Stimulated activated naive CD8-positive, alpha-beta T cell treated with anti-CD3 and anti-CD28 coated beads, Interleukin-15, Interleukin-2, amounts not matched to agents 100 ng/mL and 50 ng/mL, for 24 hours (primary cell): Measurements from ENCODE around the gene TMEM39A.
A peak's percentile ranks its signal among the peaks of the same experiment; 100 is the strongest.

Experiments used
- H3K27ac Mint-ChIP-seq: one replicate; pipeline ENCODE4 v1.8.0; 2021; ENCODE audit warnings: mild to moderate bottlenecking, mixed read lengths
- H3K27me3 Mint-ChIP-seq: one replicate; pipeline ENCODE4 v1.8.0; 2021; ENCODE audit warnings: mixed read lengths
- H3K36me3 Mint-ChIP-seq: one replicate; pipeline ENCODE4 v1.8.0; 2021; ENCODE audit warnings: low read depth, mixed read lengths
- H3K4me1 Mint-ChIP-seq: one replicate; pipeline ENCODE4 v1.8.0; 2021; ENCODE audit warnings: low read depth, mixed read lengths
- H3K4me3 Mint-ChIP-seq: one replicate; pipeline ENCODE4 v1.8.0; 2021; ENCODE audit warnings: mild to moderate bottlenecking, mixed read lengths
- H3K9me3 Mint-ChIP-seq: one replicate; pipeline ENCODE4 v1.8.0; 2021; ENCODE audit warnings: mixed read lengths

TMEM39A gene, protein sequence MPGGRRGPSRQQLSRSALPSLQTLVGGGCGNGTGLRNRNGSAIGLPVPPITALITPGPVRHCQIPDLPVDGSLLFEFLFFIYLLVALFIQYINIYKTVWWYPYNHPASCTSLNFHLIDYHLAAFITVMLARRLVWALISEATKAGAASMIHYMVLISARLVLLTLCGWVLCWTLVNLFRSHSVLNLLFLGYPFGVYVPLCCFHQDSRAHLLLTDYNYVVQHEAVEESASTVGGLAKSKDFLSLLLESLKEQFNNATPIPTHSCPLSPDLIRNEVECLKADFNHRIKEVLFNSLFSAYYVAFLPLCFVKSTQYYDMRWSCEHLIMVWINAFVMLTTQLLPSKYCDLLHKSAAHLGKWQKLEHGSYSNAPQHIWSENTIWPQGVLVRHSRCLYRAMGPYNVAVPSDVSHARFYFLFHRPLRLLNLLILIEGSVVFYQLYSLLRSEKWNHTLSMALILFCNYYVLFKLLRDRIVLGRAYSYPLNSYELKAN

GRCh38 chr3:119463171-119464169 lies at the start of gene TMEM39A:
Gene TMEM39A, minus strand, starts transcription at chr3:119463615. Its CDS starts 1,541 bp downstream, at chr3:119462074.
- H3K27me3 Mint-ChIP-seq, result no peaks in the 10 kb centered on the region
- peaks cover 31% of the 10 kb centered on the region for H3K36me3 Mint-ChIP-seq
- peaks cover 3% of the 10 kb centered on the region for H3K9me3 Mint-ChIP-seq
- peak within 1 kb of the TSS; percentile 87 for H3K27ac Mint-ChIP-seq
- peaks cover 42% of the 10 kb centered on the region for H3K4me1 Mint-ChIP-seq
- peak within 1 kb of the TSS; percentile 93 for H3K4me3 Mint-ChIP-seq

GRCh38 chr3:119510690-119511089 lies 47.3 kb upstream of the TMEM39A start:
- H3K36me3 Mint-ChIP-seq, result peaks cover 74% of the 10 kb centered on the region

GRCh38 chr3:119508172-119508845 lies 44.9 kb upstream of the TMEM39A start:
- Mint-ChIP-seq H3K4me3 (no peak overlapping the region), H3K4me1 (peaks cover 43% of the 10 kb centered on the region), H3K36me3 (peaks cover 69% of the 10 kb centered on the region), H3K9me3 (no peaks in the 10 kb centered on the region), H3K27ac (peak overlapping the region; percentile 98), H3K27me3 (no peaks in the 10 kb centered on the region)

More at GRCh38 chr3:119510690-119511089, 47.3 kb upstream of the TMEM39A start:
- no peak overlapping the region for H3K27ac Mint-ChIP-seq
- no peak overlapping the region for H3K4me3 Mint-ChIP-seq
- H3K27me3 Mint-ChIP-seq, result no peaks in the 10 kb centered on the region
- H3K4me1 Mint-ChIP-seq, result peaks cover 55% of the 10 kb centered on the region
- H3K9me3 Mint-ChIP-seq, result no peaks in the 10 kb centered on the region

GRCh38 chr3:119507404-119507803 lies 44.0 kb upstream of the TMEM39A start:
- Mint-ChIP-seq H3K36me3 (peaks cover 69% of the 10 kb centered on the region), H3K9me3 (no peaks in the 10 kb centered on the region), H3K4me3 (peak overlapping the region; percentile 66), H3K4me1 (peaks cover 39% of the 10 kb centered on the region), H3K27ac (peak overlapping the region; percentile 98), H3K27me3 (no peaks in the 10 kb centered on the region)

DNA sequence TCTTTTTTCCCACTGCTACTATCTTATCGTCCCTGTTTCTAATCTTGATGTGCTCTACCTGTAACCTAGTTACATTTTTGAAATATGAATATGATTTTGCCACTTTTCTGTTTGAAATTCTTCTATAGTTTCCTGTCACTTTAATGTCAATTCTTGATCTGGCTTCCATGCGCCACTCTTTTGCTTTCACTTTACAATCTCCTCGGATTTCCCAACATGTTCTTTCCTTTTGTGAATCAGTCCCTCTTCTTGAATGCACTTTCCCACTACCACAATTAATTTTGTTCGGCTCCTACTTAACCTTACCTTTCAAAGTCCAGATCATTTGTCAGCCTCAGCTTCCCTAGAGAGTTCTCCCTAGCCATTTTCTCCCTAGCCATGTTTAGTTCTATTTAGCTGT lies 43.2 kb upstream of the TMEM39A start:
- peaks cover 71% of the 10 kb centered on the region for H3K36me3 Mint-ChIP-seq
- H3K4me3 Mint-ChIP-seq, result peak overlapping the region; percentile 66
- H3K27me3 Mint-ChIP-seq, result no peaks in the 10 kb centered on the region
- peak overlapping the region; percentile 98 for H3K27ac Mint-ChIP-seq
- H3K4me1 Mint-ChIP-seq, result peaks cover 42% of the 10 kb centered on the region
- no peaks in the 10 kb centered on the region for H3K9me3 Mint-ChIP-seq

DNA sequence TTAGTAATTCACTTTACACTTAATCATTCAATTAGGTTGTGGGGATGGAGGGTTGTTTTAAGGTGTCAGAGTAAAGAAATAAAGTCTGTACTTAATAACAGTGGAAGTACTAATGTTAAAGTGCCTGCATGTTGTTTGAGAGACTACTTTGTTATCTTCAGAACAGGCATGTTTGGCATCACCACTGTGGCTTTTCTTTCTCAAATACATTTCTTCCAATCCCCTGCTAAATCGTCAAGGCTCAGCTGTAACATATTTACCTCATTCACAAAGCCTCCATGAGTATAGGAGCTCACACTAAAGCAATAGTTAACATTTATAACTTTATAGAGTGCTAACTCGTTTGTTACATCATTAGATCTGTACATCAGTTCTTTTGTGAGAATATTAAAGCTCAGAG lies 37.5 kb upstream of the TMEM39A start:
- Mint-ChIP-seq H3K9me3 (no peaks in the 10 kb centered on the region), H3K4me1 (peaks cover 43% of the 10 kb centered on the region), H3K27ac (no peak overlapping the region), H3K4me3 (peak overlapping the region; percentile 99), H3K27me3 (no peaks in the 10 kb centered on the region), H3K36me3 (peaks cover 36% of the 10 kb centered on the region)

DNA sequence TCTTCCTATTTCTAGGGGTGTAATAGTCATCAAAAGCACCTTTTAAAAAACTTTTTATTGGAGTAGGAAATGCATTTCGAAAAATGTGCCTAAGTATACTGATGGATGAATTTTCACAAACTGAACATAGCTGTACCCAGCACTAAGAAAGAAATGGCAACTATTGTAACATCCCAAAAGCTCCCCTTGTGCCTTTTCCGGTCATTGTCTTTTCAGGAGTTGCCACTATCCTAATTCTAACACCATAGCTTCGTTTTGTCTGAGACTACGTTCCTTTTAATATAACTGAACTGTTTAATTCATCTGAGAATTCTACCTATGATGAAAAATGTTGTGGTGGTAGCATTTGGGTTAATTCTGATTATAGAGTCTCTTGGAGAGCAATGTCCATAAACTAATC lies 36.9 kb upstream of the TMEM39A start:
- H3K4me1 Mint-ChIP-seq, result peaks cover 39% of the 10 kb centered on the region
- no peaks in the 10 kb centered on the region for H3K9me3 Mint-ChIP-seq
- no peaks in the 10 kb centered on the region for H3K27me3 Mint-ChIP-seq
- H3K4me3 Mint-ChIP-seq, result peak overlapping the region; percentile 99
- no peak overlapping the region for H3K27ac Mint-ChIP-seq
- H3K36me3 Mint-ChIP-seq, result peaks cover 32% of the 10 kb centered on the region

DNA sequence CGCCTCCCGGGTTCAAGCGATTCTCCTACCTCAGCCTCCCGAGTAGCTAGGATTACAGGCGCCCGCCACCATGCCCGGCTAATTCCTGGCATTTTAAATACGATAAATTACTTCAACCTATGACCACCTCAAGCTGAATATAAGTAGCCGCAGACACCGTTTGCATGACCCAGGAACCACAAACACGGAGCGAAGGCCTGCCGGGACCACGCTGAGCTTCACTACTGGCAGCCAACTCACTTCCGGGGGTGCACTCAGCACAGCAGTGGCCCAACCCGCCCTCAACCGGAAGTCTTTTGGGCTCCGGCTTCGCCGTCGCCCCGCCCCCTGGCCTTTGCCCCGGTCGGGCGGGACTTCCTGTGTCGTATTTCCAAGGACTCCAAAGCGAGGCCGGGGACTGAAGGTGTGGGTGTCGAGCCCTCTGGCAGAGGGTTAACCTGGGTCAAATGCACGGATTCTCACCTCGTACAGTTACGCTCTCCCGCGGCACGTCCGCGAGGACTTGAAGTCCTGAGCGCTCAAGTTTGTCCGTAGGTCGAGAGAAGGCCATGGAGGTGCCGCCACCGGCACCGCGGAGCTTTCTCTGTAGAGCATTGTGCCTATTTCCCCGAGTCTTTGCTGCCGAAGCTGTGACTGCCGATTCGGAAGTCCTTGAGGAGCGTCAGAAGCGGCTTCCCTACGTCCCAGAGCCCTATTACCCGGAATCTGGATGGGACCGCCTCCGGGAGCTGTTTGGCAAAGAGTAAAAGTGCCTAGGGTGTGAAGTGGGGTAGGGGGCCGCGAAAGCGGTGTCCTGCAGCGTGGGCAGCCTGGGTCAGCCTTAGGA lies 35.0 kb upstream of the TMEM39A start, which contains the start of gene TIMMDC1:
Gene TIMMDC1, plus strand, starts transcription at position 362 of the 826 bp plus-strand sequence. Its CDS starts 187 bp downstream, at position 549.
- H3K27me3 Mint-ChIP-seq, result no peaks in the 10 kb centered on the region
- peaks cover 27% of the 10 kb centered on the region for H3K36me3 Mint-ChIP-seq
- H3K27ac Mint-ChIP-seq, result peak within 1 kb of the TSS; percentile 98
- H3K4me3 Mint-ChIP-seq, result peak within 1 kb of the TSS; percentile 99
- H3K9me3 Mint-ChIP-seq, result no peaks in the 10 kb centered on the region
- H3K4me1 Mint-ChIP-seq, result peaks cover 50% of the 10 kb centered on the region

DNA sequence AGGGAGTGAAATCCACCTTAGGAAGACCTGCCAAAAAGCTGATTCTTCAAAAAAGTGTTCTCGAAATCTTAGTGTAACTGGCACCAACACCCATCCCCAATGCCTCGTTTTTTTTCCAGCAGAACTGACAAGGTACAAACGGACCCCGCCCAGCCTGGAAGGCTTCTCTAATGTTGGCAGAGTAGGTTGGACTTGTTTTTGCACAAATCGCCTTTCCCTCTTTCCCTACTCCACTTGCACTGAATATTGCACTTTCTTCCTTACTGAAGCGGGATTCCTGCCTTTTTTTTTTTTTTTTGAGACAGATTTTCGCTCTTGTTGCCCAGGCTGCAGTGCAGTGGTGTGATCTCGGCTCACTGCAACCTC lies 34.4 kb upstream of the TMEM39A start:
- peaks cover 56% of the 10 kb centered on the region for H3K4me1 Mint-ChIP-seq
- H3K4me3 Mint-ChIP-seq, result peak overlapping the region; percentile 99
- peak overlapping the region; percentile 98 for H3K27ac Mint-ChIP-seq
- H3K27me3 Mint-ChIP-seq, result no peaks in the 10 kb centered on the region
- no peaks in the 10 kb centered on the region for H3K9me3 Mint-ChIP-seq
- H3K36me3 Mint-ChIP-seq, result peaks cover 29% of the 10 kb centered on the region

DNA sequence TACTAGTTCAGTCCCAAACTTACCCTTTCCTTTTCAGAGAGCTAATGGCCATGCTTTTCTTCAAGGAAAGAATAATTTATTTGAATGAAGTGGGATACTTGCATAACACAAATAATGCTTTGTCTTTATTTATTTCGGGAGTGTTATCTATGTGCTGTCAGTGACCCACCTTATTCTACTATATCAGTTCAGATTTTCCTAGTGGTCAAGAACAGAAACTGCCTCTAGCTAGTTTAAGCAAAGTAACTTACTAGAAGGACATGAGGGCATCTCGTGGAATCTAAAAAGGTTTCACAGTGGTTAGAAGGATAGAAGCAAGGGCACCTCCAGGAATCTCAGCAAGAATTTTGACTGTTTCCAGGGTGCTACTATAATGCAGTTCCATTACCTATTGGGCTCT lies 31.2 kb upstream of the TMEM39A start:
- no peaks in the 10 kb centered on the region for H3K27me3 Mint-ChIP-seq
- H3K9me3 Mint-ChIP-seq, result no peaks in the 10 kb centered on the region
- H3K27ac Mint-ChIP-seq, result no peak overlapping the region
- peaks cover 34% of the 10 kb centered on the region for H3K36me3 Mint-ChIP-seq
- peaks cover 36% of the 10 kb centered on the region for H3K4me1 Mint-ChIP-seq
- H3K4me3 Mint-ChIP-seq, result no peak overlapping the region

DNA sequence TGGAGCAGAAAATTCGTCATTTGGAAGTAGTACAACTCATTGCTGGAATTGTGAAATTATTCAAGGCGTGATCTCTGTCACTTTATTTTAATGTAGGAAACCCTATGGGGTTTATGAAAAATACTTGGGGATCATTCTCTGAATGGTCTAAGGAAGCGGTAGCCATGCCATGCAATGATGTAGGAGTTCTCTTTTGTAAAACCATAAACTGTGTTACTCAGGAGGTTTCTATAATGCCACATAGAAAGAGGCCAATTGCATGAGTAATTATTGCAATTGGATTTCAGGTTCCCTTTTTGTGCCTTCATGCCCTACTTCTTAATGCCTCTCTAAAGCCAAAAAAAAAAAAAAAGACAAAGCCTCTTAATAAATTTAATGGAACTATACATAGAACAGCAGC lies 29.4 kb upstream of the TMEM39A start:
- H3K27me3 Mint-ChIP-seq, result no peaks in the 10 kb centered on the region
- no peaks in the 10 kb centered on the region for H3K9me3 Mint-ChIP-seq
- peak overlapping the region; percentile 73 for H3K27ac Mint-ChIP-seq
- no peak overlapping the region for H3K4me3 Mint-ChIP-seq
- peaks cover 38% of the 10 kb centered on the region for H3K36me3 Mint-ChIP-seq
- peaks cover 30% of the 10 kb centered on the region for H3K4me1 Mint-ChIP-seq

GRCh38 chr3:119492128-119492527 lies 28.7 kb upstream of the TMEM39A start:
- Mint-ChIP-seq H3K27me3 (no peaks in the 10 kb centered on the region), H3K9me3 (no peaks in the 10 kb centered on the region), H3K4me3 (no peak overlapping the region), H3K4me1 (peaks cover 23% of the 10 kb centered on the region), H3K27ac (peak overlapping the region; percentile 38), H3K36me3 (peaks cover 38% of the 10 kb centered on the region)

DNA sequence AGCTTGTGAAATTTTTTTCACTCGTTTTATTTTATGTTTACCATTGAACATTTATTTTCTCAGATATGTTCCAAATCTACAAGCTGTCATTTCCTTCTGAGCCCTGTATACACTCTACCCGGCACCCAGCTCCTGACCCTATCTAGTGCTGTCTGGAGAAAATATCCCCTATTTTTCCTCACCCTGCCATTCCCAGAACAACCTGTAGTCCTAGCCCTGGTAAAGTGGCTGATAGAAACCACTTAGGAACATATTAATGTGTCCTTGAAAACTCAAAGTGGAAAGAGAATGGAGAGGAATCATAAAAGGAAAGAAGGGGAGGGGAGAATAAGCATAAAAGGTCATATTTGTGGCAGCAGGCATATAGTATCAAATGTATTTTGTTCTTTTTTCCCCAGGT lies 26.7 kb upstream of the TMEM39A start:
- Mint-ChIP-seq H3K27ac (no peak overlapping the region), H3K4me3 (no peak overlapping the region), H3K4me1 (peaks cover 20% of the 10 kb centered on the region), H3K27me3 (no peaks in the 10 kb centered on the region), H3K36me3 (peaks cover 52% of the 10 kb centered on the region), H3K9me3 (no peaks in the 10 kb centered on the region)

DNA sequence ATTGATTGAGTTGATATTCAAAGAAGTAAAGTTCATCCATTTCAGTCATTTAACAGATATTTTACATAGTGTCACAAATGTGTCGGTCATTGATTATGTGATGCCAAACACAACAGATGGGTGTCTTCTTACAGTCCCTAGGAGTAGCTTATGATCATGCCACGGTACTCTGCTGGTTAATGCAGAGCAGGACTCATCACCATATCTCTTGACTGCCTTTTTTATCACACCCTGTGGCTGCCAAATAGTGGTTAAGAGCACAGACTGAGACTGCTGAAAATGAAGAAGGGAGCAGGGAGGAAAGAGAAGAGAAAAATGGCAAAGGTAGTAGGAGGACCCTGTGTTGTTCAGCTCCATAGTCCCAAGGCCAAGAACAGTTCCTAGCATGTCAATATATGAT lies 22.1 kb upstream of the TMEM39A start:
- no peaks in the 10 kb centered on the region for H3K27me3 Mint-ChIP-seq
- no peaks in the 10 kb centered on the region for H3K4me1 Mint-ChIP-seq
- peaks cover 42% of the 10 kb centered on the region for H3K36me3 Mint-ChIP-seq
- no peaks in the 10 kb centered on the region for H3K9me3 Mint-ChIP-seq
- H3K27ac Mint-ChIP-seq, result no peak overlapping the region
- H3K4me3 Mint-ChIP-seq, result no peak overlapping the region
